Measurements from ENCODE around the gene HSDL2.
"Not testable (repeated sequence)": the region's sequence is repeated elsewhere in the genome, so short reads cannot be mapped to it uniquely, and the experiment has no call there.

- TF ChIP-seq POLR2AphosphoS5 (IDR thresholded peaks at IDR 0.05; ENCODE audit: borderline replicate concordance, low read depth, low read length); EZH2 (IDR thresholded peaks at IDR 0.05); FOXP2 (optimal IDR thresholded peaks at IDR 0.05; ENCODE audit: control extremely low read depth, extremely low read length, insufficient read depth): not testable (repeated sequence)
These were observed 13.2 kb downstream of the HSDL2 start for GRCh38 chr9:112393146-112393545.

Data from SK-N-MC (cell line).